SU-DHL-6 (cell line): Measurements from ENCODE around the gene EYA2.

ENCODE experiments used
- H2AFZ ChIP-seq: fragments of 200-600 bp; sonication (generic); 2 replicates; pipeline ENCODE4 v1.6.1; 2014; ENCODE audit warnings: low read depth, mild to moderate bottlenecking, moderate library complexity, mixed read lengths, antibody characterized with exemption, low read length; ENCODE audit not compliant: severe bottlenecking
- H3F3A ChIP-seq: fragments of 200-600 bp; shearing (Covaris generic); 2 replicates; pipeline ENCODE4 v1.6.0; 2016; ENCODE audit warnings: antibody characterized with exemption, mild to moderate bottlenecking; ENCODE audit not compliant: insufficient read depth
- H3K27ac ChIP-seq: fragments of 200-600 bp; sonication (generic); 2 replicates; pipeline ENCODE4 v1.5.1; 2016; ENCODE audit warnings: low read depth, mild to moderate bottlenecking, low read length, moderate library complexity, mixed read lengths
- H3K27me3 ChIP-seq: fragments of 200-600 bp; sonication (generic), shearing (Covaris generic); 2 replicates; pipeline ENCODE4 v1.6.0; 2014; ENCODE audit warnings: mild to moderate bottlenecking, low read length
- H3K36me3 ChIP-seq: fragments of 200-600 bp; sonication (generic); 2 replicates; pipeline ENCODE4 v1.6.1; 2014; ENCODE audit warnings: mild to moderate bottlenecking, low read length, mixed read lengths
- H3K4me2 ChIP-seq: fragments of 300-600, 200-600 bp; shearing (Covaris generic), sonication (generic); 2 replicates; pipeline ENCODE4 v1.6.0; 2014; ENCODE audit warnings: low read length, low read depth, mild to moderate bottlenecking; ENCODE audit not compliant: poor library complexity, severe bottlenecking
- H3K4me3 ChIP-seq: fragments of 200-600 bp; sonication (generic); 2 replicates; pipeline ENCODE4 v1.5.1; 2014; ENCODE audit warnings: antibody characterized with exemption, low read length, mild to moderate bottlenecking, mixed read lengths; ENCODE audit not compliant: insufficient read depth, poor library complexity, severe bottlenecking
- H3K79me2 ChIP-seq: fragments of 200-600 bp; sonication (generic); 2 replicates; pipeline ENCODE4 v1.6.1; 2014; ENCODE audit warnings: mild to moderate bottlenecking, low read length, moderate library complexity; ENCODE audit not compliant: insufficient read depth
- H3K9ac ChIP-seq: fragments of 200-600 bp; sonication (generic); 2 replicates; pipeline ENCODE4 v1.7.0; 2014; ENCODE audit warnings: mild to moderate bottlenecking, low read length
- H3K9me2 ChIP-seq: fragments of 200-600 bp; sonication (generic); replicated peaks from 2 replicates; pipeline ENCODE4 v1.6.1; 2014; ENCODE audit warnings: low read length; ENCODE audit not compliant: insufficient read depth
- H3K9me3 ChIP-seq: fragments of 200-600 bp; sonication (generic); 2 replicates; pipeline ENCODE4 v1.6.1; 2014; ENCODE audit warnings: low read length, mixed read lengths; ENCODE audit not compliant: insufficient read depth
- H4K20me1 ChIP-seq: fragments of 200-600 bp; sonication (generic); 2 replicates; pipeline ENCODE4 v1.6.1; 2014; ENCODE audit warnings: low read depth, mild to moderate bottlenecking, antibody characterized with exemption, low read length, moderate library complexity, mixed read lengths
- EZH2phosphoT487 ChIP-seq: fragments of 200-600 bp; sonication (generic), shearing (Covaris generic); conservative IDR thresholded peaks from 2 replicates; pipeline ENCODE4 v1.6.1; 2018; ENCODE audit warnings: mild to moderate bottlenecking, antibody characterized with exemption, low read length, moderate library complexity, mixed read lengths
- TF ChIP-seq, protein P1 (sequence below): fragments of 200-600 bp; sonication (generic); IDR thresholded peaks from one replicate; pipeline ENCODE4 v1.5.1; 2017; ENCODE audit warnings: antibody characterized with exemption, mild to moderate bottlenecking, low read length, moderate library complexity; ENCODE audit not compliant: insufficient read depth, poor library complexity, severe bottlenecking

The EYA2 gene

DNA sequence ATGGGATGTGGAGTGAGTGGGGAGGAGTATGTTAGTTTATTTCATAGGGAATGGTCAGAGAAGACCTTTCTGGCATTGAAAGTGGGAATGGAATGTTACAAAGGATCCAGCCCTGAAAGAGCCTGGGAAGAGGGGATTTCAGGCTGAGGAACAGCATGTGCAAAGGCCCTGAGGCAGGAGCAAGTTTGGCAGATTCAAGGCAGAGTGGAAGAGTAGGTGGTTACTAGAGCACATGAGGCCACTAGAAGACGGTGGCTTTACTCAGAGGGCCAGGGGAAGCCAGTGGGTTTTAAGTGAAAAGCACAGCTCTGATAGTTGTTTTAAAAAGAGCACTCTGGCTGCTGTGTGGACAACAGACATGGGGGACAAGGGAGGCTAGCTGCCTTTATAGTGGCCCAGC is 234.7 kb downstream of the EYA2 start:
- Histone ChIP-seq H4K20me1 (no peaks in the 10 kb centered on the region), H2AFZ (no peak overlapping the region), H3K9ac (no peak overlapping the region), H3K4me3 (no peak overlapping the region), H3K79me2 (no peaks in the 10 kb centered on the region), H3K36me3 (no peaks in the 10 kb centered on the region), H3K4me2 (no peak overlapping the region), H3F3A (no peaks in the 10 kb centered on the region), H3K27me3 (no peaks in the 10 kb centered on the region), H3K9me2 (no peaks in the 10 kb centered on the region), H3K9me3 (no peaks in the 10 kb centered on the region), H3K27ac (no peak overlapping the region)
- TF ChIP-seq EZH2phosphoT487 = no peak
- TF ChIP-seq, protein P1, sequence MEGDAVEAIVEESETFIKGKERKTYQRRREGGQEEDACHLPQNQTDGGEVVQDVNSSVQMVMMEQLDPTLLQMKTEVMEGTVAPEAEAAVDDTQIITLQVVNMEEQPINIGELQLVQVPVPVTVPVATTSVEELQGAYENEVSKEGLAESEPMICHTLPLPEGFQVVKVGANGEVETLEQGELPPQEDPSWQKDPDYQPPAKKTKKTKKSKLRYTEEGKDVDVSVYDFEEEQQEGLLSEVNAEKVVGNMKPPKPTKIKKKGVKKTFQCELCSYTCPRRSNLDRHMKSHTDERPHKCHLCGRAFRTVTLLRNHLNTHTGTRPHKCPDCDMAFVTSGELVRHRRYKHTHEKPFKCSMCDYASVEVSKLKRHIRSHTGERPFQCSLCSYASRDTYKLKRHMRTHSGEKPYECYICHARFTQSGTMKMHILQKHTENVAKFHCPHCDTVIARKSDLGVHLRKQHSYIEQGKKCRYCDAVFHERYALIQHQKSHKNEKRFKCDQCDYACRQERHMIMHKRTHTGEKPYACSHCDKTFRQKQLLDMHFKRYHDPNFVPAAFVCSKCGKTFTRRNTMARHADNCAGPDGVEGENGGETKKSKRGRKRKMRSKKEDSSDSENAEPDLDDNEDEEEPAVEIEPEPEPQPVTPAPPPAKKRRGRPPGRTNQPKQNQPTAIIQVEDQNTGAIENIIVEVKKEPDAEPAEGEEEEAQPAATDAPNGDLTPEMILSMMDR = no peak

DNA sequence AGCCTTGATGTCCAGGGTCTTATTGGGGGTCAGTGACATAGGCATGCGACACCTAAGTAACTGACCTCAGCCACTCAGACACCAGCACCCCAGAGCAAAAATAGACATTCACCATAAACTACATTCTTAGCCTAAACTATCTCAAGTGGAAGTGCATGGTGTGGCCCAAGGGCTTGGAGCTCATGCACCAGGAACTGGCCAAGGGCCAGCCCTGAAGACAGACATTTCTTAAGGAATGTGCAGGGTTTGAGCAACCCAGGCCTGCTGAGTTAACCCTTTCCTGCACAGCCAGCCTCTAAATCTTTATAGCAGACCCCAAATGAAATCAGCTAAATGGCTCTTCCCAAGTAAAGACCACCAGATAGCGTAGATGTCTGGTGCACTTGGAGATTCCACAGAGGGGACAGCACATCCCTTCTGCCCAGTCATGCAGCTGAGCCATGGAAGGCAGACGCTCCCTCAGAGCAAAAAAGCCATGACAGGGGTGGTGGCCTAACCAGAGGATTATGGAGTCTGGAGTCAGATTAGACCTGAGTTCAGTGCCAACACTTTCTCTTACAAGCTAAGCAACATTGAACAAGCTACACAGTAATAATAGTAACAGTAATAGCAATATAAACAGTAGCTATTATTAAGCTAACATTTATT is 239.3 kb downstream of the EYA2 start:
- Histone ChIP-seq H3K27ac (no peak overlapping the region), H3K79me2 (no peaks in the 10 kb centered on the region), H2AFZ (no peak overlapping the region), H4K20me1 (no peaks in the 10 kb centered on the region), H3K9ac (no peak overlapping the region), H3K4me2 (no peak overlapping the region), H3K9me3 (no peaks in the 10 kb centered on the region), H3F3A (no peaks in the 10 kb centered on the region), H3K9me2 (no peaks in the 10 kb centered on the region), H3K27me3 (no peaks in the 10 kb centered on the region), H3K36me3 (no peaks in the 10 kb centered on the region), H3K4me3 (no peak overlapping the region)
- no peak for TF ChIP-seq EZH2phosphoT487
- TF ChIP-seq, protein P1 = no peak

DNA sequence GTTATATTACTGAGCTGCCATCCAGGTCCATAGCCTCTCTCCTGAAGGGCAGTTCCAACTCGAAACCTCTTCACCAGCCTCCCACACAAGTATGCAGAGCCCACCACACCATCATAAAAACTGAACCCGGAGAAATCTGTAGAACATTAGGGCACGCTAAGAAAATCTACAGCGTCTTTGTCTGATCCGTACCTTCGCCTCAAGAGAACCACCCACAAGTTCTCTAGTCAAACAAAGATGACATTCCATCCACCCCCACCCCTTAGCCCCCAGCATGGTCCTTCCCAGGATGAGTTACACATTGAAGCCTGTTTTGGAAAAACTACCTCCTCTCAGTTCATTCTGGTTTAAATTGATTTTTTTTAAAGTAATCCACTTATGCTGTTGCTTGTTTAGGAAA is 242.1 kb downstream of the EYA2 start:
- H3K79me2 ChIP-seq = no peaks in the 10 kb centered on the region
- no peaks in the 10 kb centered on the region for H4K20me1 ChIP-seq
- H3K27me3 ChIP-seq = no peaks in the 10 kb centered on the region
- no peak overlapping the region for H3K4me3 ChIP-seq
- no peaks in the 10 kb centered on the region for H3K9me3 ChIP-seq
- H3F3A ChIP-seq = no peaks in the 10 kb centered on the region
- H2AFZ ChIP-seq = no peak overlapping the region
- no peak overlapping the region for H3K27ac ChIP-seq
- no peak for TF ChIP-seq EZH2phosphoT487
- TF ChIP-seq, protein P1 = no peak
- H3K9ac ChIP-seq = no peak overlapping the region
- H3K9me2 ChIP-seq = no peaks in the 10 kb centered on the region
- no peaks in the 10 kb centered on the region for H3K36me3 ChIP-seq
- no peak overlapping the region for H3K4me2 ChIP-seq
